Putamen (tissue), 1 donor: Measurements from ENCODE around the gene TCEANC2.
"Not testable (repeated sequence)": the region's sequence is repeated elsewhere in the genome, so short reads cannot be mapped to it uniquely, and the experiment has no call there.

Experiments
- DNase-seq: peaks from one replicate; pipeline ENCODE4 v3.0.0-alpha.2; 2016; ENCODE audit warnings: low spot score

TCEANC2 gene

GRCh38 chr1:54052934-54053744 lies at the start of gene TCEANC2, which contains the start of gene TMEM59:
TCEANC2 (plus strand) TSS chr1:54053608; CDS start chr1:54054423, 815 bp downstream.
TMEM59 (minus strand) TSS chr1:54053204; CDS start chr1:54053188, 16 bp downstream.
- peak; percentile 98 for DNase-seq

- DNase-seq, result not testable (repeated sequence)
Measured at GRCh38 chr1:54003750-54004480, 49.5 kb upstream of the TCEANC2 start.

- no peak for DNase-seq
Measured at GRCh38 chr1:54004481-54005049, 48.8 kb upstream of the TCEANC2 start.

GRCh38 chr1:54006508-54006907 lies 46.9 kb upstream of the TCEANC2 start:
- no peak for DNase-seq

GRCh38 chr1:54007613-54008012 lies 45.8 kb upstream of the TCEANC2 start:
- DNase-seq, result no peak

GRCh38 chr1:54008876-54009275 lies 44.5 kb upstream of the TCEANC2 start:
- no peak for DNase-seq

GRCh38 chr1:54009406-54009805 lies 44.0 kb upstream of the TCEANC2 start:
- DNase-seq, result no peak

- DNase-seq, result no peak
Measured at GRCh38 chr1:54010415-54011117, 42.8 kb upstream of the TCEANC2 start.

- DNase-seq, result no peak
Measured at GRCh38 chr1:54011316-54012007, 41.9 kb upstream of the TCEANC2 start.

- DNase-seq, result no peak
Measured at GRCh38 chr1:54012008-54012325, 41.4 kb upstream of the TCEANC2 start.

GRCh38 chr1:54012863-54013262 lies 40.5 kb upstream of the TCEANC2 start:
- no peak for DNase-seq

- DNase-seq, result no peak
Measured at GRCh38 chr1:54013393-54014008, 39.9 kb upstream of the TCEANC2 start.

- no peak for DNase-seq
Measured at GRCh38 chr1:54014009-54014629, 39.3 kb upstream of the TCEANC2 start.

GRCh38 chr1:54016343-54017282 lies 36.8 kb upstream of the TCEANC2 start:
- DNase-seq, result no peak

GRCh38 chr1:54017979-54018378 lies 35.4 kb upstream of the TCEANC2 start, which contains the start of gene LDLRAD1:
LDLRAD1 (minus strand) TSS chr1:54018186; CDS start chr1:54018112, 74 bp downstream.
- DNase-seq, result no peak

- no peak for DNase-seq
Measured at GRCh38 chr1:54018635-54019034, 34.8 kb upstream of the TCEANC2 start.

GRCh38 chr1:54019562-54020176 lies 33.7 kb upstream of the TCEANC2 start:
- not testable (repeated sequence) for DNase-seq

- DNase-seq, result no peak
Measured at GRCh38 chr1:54024358-54024757, 29.1 kb upstream of the TCEANC2 start.

- DNase-seq, result not testable (repeated sequence)
Measured at GRCh38 chr1:54024811-54025210, 28.6 kb upstream of the TCEANC2 start.
